WTC11 (cell line): ENCODE data around the gene BHLHE40. TPM values are rescaled to one million over a fixed set of nuclear protein-coding genes. Genes with fewer than 3 reads are reported as not detected.
A peak's percentile ranks its signal among the peaks of the same experiment; 100 is the strongest.

Experiments used
- ATAC-seq: fragments of 200-7000 bp; cut with Tn5 transposase; 2 replicates; pipeline ENCODE4 v1.10.0; 2021; ENCODE audit warnings: mild to moderate bottlenecking, moderate library complexity
- CTCF ChIA-PET: fragments of 300-600 bp; sonication (Branson Sonifier 250); formaldehyde crosslinking; loops from one replicate; lab custom pipeline; 2021; ENCODE audit warnings: antibody characterized with exemption; lab: Charles Lee
- POLR2A ChIA-PET: fragments of 350-600 bp; sonication (Branson Sonifier 250); formaldehyde crosslinking; loops from one replicate; lab custom pipeline; 2021; ENCODE audit warnings: antibody characterized with exemption; lab: Charles Lee
- DNase-seq: peaks from one replicate; pipeline ENCODE4 v3.0.0; 2021; ENCODE audit warnings: low spot score
- H3K27ac Mint-ChIP-seq: 2 replicates; pipeline ENCODE4 v1.8.0; 2021; ENCODE audit warnings: mixed read lengths
- H3K27me3 Mint-ChIP-seq: 2 replicates; pipeline ENCODE4 v1.8.0; 2021; ENCODE audit warnings: low read depth, mild to moderate bottlenecking, moderate library complexity, mixed read lengths
- H3K36me3 Mint-ChIP-seq: 2 replicates; pipeline ENCODE4 v1.8.0; 2021; ENCODE audit warnings: mixed read lengths
- H3K4me1 Mint-ChIP-seq: 2 replicates; pipeline ENCODE4 v1.8.0; 2022; ENCODE audit warnings: mixed read lengths
- H3K4me3 Mint-ChIP-seq: 2 replicates; pipeline ENCODE4 v1.8.0; 2021; ENCODE audit warnings: mild to moderate bottlenecking, moderate library complexity, mixed read lengths
- H3K9me3 Mint-ChIP-seq: 2 replicates; pipeline ENCODE4 v1.8.0; 2021; ENCODE audit warnings: mixed read lengths
- ATF1 ChIP-seq: sonication (generic); formaldehyde crosslinking; IDR thresholded peaks from 2 replicates; pipeline ENCODE4 v1.8.1; 2023; ENCODE audit warnings: mild to moderate bottlenecking, moderate library complexity, missing genetic modification reagents
- ELF4 ChIP-seq: sonication (generic); formaldehyde crosslinking; IDR thresholded peaks from 2 replicates; pipeline ENCODE4 v1.8.1; 2022; ENCODE audit warnings: low read depth, mild to moderate bottlenecking, moderate library complexity, missing genetic modification reagents
- ETV6 ChIP-seq: sonication (generic); formaldehyde crosslinking; IDR thresholded peaks from 2 replicates; pipeline ENCODE4 v1.8.1; 2022; ENCODE audit warnings: mild to moderate bottlenecking, missing genetic modification reagents
- GRHL2 ChIP-seq: fragments of 250-450 bp; sonication (Bioruptor Pico); IDR thresholded peaks from 2 replicates; pipeline ENCODE4 v1.8.0; 2022; ENCODE audit warnings: mild to moderate bottlenecking, moderate library complexity; ENCODE audit not compliant: insufficient replicate concordance, severe bottlenecking
- IRF2 ChIP-seq: sonication (generic); formaldehyde crosslinking; IDR thresholded peaks from 2 replicates; pipeline ENCODE4 v1.8.0; 2022; ENCODE audit warnings: low read depth, missing genetic modification reagents, borderline replicate concordance
- NR3C1 ChIP-seq: sonication (generic); formaldehyde crosslinking; conservative IDR thresholded peaks from 2 replicates; pipeline ENCODE4 v1.8.1; 2023; ENCODE audit warnings: low read depth, mild to moderate bottlenecking, missing genetic modification reagents
- RELA ChIP-seq: sonication (generic); formaldehyde crosslinking; IDR thresholded peaks from 2 replicates; pipeline ENCODE4 v1.8.1; 2022; ENCODE audit warnings: missing genetic modification reagents, mild to moderate bottlenecking, borderline replicate concordance
- RORB ChIP-seq: fragments of 250-450 bp; sonication (Bioruptor Pico); IDR thresholded peaks from 2 replicates; pipeline ENCODE4 v1.9.0; 2021; ENCODE audit warnings: mild to moderate bottlenecking
- SMAD3 ChIP-seq: sonication (generic); formaldehyde crosslinking; IDR thresholded peaks from 2 replicates; pipeline ENCODE4 v1.8.0; 2022; ENCODE audit warnings: missing genetic modification reagents, mild to moderate bottlenecking, borderline replicate concordance
- SP1 ChIP-seq: sonication (generic); formaldehyde crosslinking; conservative IDR thresholded peaks from 2 replicates; pipeline ENCODE4 v1.8.1; 2022; ENCODE audit warnings: missing genetic modification reagents
- TCF7 ChIP-seq: sonication (generic); formaldehyde crosslinking; IDR thresholded peaks from 2 replicates; pipeline ENCODE4 v1.8.0; 2022; ENCODE audit warnings: mild to moderate bottlenecking, low read depth, missing genetic modification reagents, moderate library complexity
- ZNF121 ChIP-seq: sonication (generic); formaldehyde crosslinking; IDR thresholded peaks from 2 replicates; pipeline ENCODE4 v1.8.0; 2023; ENCODE audit warnings: missing genetic modification reagents
- ZNF671 ChIP-seq: fragments of 250-450 bp; sonication (Bioruptor Pico); IDR thresholded peaks from 2 replicates; pipeline ENCODE4 v1.8.0; 2021; ENCODE audit warnings: mild to moderate bottlenecking
- total RNA-seq: library from RNA; stranded (reverse); gene quantifications from 3 replicates; pipeline ENCODE4 v1.2.3, GENCODE V29; 2021
- TF ChIP-seq, protein P1 (sequence below): sonication (generic); formaldehyde crosslinking; IDR thresholded peaks from 2 replicates; pipeline ENCODE4 v1.8.0; 2023; ENCODE audit warnings: mild to moderate bottlenecking, missing genetic modification reagents
- TF ChIP-seq, protein P2 (sequence below): sonication (generic); formaldehyde crosslinking; IDR thresholded peaks from 2 replicates; pipeline ENCODE4 v1.8.1; 2023; ENCODE audit warnings: mild to moderate bottlenecking, missing genetic modification reagents, borderline replicate concordance
- TF ChIP-seq, protein P3 (sequence below): fragments of 250-450 bp; sonication (Bioruptor Pico); conservative IDR thresholded peaks from 2 replicates; pipeline ENCODE4 v1.9.0; 2021; ENCODE audit warnings: mild to moderate bottlenecking
- TF ChIP-seq, protein P4 (sequence below): sonication (generic); formaldehyde crosslinking; IDR thresholded peaks from 2 replicates; pipeline ENCODE4 v1.8.0; 2022; ENCODE audit warnings: mild to moderate bottlenecking, missing genetic modification reagents
- TF ChIP-seq, protein P5 (sequence below): sonication (generic); formaldehyde crosslinking; IDR thresholded peaks from 2 replicates; pipeline ENCODE4 v1.8.1; 2022; ENCODE audit warnings: missing genetic modification reagents, borderline replicate concordance
- TF ChIP-seq, protein P6 (sequence below): sonication (generic); formaldehyde crosslinking; IDR thresholded peaks from 2 replicates; pipeline ENCODE4 v1.8.1; 2023; ENCODE audit warnings: mild to moderate bottlenecking, moderate library complexity, missing genetic modification reagents

Gene BHLHE40
- total RNA-seq, 1 experiment from 2014 or later: 5.7 TPM

DNA sequence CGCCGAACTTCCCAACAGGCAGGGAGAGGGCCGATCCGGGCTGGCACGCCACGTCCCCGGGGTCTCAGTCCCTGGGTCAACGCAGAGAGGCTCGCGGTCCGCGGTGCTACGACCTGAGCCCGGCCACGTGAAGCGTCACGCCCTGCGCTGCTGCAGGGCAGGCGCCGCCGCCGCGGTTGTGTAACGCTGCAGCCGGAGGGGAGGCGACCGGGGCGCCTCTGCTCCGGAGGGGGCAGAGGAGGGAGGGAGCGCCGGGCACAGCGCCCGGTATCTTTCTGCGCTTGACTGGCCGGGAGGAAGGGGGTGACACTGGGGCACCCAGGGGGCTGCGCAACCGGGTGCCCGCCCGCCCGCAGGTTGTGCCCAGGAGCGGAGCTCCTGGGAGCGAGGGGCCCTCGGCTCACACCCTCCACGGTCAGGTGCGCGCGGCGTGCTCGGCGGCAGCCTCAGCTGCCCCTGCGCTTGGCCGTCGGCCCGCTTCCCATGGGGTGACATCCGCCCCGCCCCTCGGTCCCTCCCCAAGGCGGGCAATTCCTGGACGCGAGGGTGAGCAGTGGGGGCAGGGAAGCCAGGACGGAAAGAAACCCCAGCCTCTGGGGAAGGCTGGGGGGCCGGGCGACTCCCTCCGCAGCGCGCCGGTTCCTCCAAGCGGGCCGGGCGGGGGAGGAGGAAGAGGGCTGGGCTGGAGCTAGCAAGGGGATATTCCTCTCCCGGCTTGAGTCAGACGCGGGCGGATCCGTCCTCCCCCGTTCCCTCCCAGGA, 852 bp upstream of the BHLHE40 start:
- Mint-ChIP-seq H3K4me1 (peaks cover 35% of the 10 kb centered on the region), H3K27me3 (peaks cover 25% of the 10 kb centered on the region), H3K36me3 (peaks cover 19% of the 10 kb centered on the region), H3K4me3 (peak overlapping the region; percentile 93), H3K27ac (peak overlapping the region; percentile 73), H3K9me3 (no peaks in the 10 kb centered on the region)
- ChIA-PET CTCF (interaction anchor here (0.6 to 6.3 kb wide), 11 partner anchors 9 to 628 kb away, joined by 3 to 110 read pairs (median 3); no protein-coding TSS in a partner anchor), POLR2A (interaction anchor here (0.6 to 1.5 kb wide), 6 partner anchors 9 to 606 kb away, joined by 3 to 7 read pairs (median 4); no protein-coding TSS in a partner anchor)
- ATAC-seq (peak; percentile 50), DNase-seq (peak; percentile 84)
- TF ChIP-seq, protein P1, sequence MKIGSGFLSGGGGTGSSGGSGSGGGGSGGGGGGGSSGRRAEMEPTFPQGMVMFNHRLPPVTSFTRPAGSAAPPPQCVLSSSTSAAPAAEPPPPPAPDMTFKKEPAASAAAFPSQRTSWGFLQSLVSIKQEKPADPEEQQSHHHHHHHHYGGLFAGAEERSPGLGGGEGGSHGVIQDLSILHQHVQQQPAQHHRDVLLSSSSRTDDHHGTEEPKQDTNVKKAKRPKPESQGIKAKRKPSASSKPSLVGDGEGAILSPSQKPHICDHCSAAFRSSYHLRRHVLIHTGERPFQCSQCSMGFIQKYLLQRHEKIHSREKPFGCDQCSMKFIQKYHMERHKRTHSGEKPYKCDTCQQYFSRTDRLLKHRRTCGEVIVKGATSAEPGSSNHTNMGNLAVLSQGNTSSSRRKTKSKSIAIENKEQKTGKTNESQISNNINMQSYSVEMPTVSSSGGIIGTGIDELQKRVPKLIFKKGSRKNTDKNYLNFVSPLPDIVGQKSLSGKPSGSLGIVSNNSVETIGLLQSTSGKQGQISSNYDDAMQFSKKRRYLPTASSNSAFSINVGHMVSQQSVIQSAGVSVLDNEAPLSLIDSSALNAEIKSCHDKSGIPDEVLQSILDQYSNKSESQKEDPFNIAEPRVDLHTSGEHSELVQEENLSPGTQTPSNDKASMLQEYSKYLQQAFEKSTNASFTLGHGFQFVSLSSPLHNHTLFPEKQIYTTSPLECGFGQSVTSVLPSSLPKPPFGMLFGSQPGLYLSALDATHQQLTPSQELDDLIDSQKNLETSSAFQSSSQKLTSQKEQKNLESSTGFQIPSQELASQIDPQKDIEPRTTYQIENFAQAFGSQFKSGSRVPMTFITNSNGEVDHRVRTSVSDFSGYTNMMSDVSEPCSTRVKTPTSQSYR (CRISPR knock-in tag): peak; percentile 47
- TF ChIP-seq RORB (CRISPR knock-in tag) (no peak), RELA (no peak), ETV6 (CRISPR knock-in tag) (0 out of 2 replicates have a peak, but pooled peaks have one; percentile 79), GRHL2 (CRISPR knock-in tag) (no peak), NR3C1 (no peak), TCF7 (no peak), IRF2 (CRISPR knock-in tag) (no peak), SMAD3 (CRISPR knock-in tag) (0 out of 2 replicates have a peak, but pooled peaks have one; percentile 65), ELF4 (CRISPR knock-in tag) (0 out of 2 replicates have a peak, but pooled peaks have one; percentile 72), ATF1 (CRISPR knock-in tag) (no peak), ZNF671 (CRISPR knock-in tag) (no peak), ZNF121 (CRISPR knock-in tag) (no peak), SP1 (CRISPR knock-in tag) (no peak; the same call in 1 of the 2 replicates)
- TF ChIP-seq, protein P2, sequence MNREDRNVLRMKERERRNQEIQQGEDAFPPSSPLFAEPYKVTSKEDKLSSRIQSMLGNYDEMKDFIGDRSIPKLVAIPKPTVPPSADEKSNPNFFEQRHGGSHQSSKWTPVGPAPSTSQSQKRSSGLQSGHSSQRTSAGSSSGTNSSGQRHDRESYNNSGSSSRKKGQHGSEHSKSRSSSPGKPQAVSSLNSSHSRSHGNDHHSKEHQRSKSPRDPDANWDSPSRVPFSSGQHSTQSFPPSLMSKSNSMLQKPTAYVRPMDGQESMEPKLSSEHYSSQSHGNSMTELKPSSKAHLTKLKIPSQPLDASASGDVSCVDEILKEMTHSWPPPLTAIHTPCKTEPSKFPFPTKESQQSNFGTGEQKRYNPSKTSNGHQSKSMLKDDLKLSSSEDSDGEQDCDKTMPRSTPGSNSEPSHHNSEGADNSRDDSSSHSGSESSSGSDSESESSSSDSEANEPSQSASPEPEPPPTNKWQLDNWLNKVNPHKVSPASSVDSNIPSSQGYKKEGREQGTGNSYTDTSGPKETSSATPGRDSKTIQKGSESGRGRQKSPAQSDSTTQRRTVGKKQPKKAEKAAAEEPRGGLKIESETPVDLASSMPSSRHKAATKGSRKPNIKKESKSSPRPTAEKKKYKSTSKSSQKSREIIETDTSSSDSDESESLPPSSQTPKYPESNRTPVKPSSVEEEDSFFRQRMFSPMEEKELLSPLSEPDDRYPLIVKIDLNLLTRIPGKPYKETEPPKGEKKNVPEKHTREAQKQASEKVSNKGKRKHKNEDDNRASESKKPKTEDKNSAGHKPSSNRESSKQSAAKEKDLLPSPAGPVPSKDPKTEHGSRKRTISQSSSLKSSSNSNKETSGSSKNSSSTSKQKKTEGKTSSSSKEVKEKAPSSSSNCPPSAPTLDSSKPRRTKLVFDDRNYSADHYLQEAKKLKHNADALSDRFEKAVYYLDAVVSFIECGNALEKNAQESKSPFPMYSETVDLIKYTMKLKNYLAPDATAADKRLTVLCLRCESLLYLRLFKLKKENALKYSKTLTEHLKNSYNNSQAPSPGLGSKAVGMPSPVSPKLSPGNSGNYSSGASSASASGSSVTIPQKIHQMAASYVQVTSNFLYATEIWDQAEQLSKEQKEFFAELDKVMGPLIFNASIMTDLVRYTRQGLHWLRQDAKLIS: no peak
- TF ChIP-seq, protein P3, sequence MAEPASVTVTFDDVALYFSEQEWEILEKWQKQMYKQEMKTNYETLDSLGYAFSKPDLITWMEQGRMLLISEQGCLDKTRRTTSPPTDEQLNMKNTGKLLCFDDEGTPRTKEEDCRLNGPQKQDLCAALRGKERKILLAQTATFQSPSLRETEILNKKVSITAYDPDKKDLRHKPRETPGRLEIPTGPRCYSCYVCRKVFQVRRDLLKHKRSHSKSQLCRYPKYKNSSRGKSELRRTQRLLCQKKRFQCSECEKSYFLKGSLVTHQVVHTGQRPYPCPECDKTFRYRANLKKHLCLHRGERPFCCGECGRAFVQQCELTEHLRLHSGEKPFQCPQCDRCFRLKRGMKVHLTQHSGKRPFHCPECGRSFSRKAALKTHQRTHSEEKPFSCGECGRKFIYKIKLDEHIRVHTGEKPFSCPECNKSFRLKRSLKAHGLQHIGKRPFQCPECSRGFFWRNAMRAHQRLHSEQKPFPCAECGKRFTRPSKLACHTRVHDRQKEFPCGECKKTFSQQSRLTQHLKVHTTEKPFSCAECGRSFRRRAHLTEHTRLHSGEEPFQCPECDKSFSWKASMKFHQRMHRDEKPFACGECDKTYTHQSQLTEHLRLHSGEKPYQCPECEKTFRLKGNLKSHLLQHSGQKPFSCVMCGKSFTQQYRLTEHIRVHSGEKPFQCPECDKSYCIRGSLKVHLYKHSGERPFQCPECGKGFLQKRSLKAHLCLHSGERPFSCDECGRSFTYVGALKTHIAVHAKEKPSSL: no peak
- TF ChIP-seq, protein P4, sequence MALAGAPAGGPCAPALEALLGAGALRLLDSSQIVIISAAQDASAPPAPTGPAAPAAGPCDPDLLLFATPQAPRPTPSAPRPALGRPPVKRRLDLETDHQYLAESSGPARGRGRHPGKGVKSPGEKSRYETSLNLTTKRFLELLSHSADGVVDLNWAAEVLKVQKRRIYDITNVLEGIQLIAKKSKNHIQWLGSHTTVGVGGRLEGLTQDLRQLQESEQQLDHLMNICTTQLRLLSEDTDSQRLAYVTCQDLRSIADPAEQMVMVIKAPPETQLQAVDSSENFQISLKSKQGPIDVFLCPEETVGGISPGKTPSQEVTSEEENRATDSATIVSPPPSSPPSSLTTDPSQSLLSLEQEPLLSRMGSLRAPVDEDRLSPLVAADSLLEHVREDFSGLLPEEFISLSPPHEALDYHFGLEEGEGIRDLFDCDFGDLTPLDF (CRISPR knock-in tag): no peak
- TF ChIP-seq, protein P5, sequence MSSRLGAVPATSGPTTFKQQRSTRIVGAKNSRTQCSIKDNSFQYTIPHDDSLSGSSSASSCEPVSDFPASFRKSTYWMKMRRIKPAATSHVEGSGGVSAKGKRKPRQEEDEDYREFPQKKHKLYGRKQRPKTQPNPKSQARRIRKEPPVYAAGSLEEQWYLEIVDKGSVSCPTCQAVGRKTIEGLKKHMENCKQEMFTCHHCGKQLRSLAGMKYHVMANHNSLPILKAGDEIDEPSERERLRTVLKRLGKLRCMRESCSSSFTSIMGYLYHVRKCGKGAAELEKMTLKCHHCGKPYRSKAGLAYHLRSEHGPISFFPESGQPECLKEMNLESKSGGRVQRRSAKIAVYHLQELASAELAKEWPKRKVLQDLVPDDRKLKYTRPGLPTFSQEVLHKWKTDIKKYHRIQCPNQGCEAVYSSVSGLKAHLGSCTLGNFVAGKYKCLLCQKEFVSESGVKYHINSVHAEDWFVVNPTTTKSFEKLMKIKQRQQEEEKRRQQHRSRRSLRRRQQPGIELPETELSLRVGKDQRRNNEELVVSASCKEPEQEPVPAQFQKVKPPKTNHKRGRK (CRISPR knock-in tag): no peak
- TF ChIP-seq, protein P6, sequence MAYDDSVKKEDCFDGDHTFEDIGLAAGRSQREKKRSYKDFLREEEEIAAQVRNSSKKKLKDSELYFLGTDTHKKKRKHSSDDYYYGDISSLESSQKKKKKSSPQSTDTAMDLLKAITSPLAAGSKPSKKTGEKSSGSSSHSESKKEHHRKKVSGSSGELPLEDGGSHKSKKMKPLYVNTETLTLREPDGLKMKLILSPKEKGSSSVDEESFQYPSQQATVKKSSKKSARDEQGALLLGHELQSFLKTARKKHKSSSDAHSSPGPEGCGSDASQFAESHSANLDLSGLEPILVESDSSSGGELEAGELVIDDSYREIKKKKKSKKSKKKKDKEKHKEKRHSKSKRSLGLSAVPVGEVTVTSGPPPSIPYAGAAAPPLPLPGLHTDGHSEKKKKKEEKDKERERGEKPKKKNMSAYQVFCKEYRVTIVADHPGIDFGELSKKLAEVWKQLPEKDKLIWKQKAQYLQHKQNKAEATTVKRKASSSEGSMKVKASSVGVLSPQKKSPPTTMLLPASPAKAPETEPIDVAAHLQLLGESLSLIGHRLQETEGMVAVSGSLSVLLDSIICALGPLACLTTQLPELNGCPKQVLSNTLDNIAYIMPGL (CRISPR knock-in tag): peak; percentile 92
